ELF-1 (cell line): Measurements from ENCODE around the gene TMEM126A.
"Not testable (repeated sequence)": the region's sequence is repeated elsewhere in the genome, so short reads cannot be mapped to it uniquely, and the experiment has no call there.

Experiments used
- DNase-seq: peaks from one replicate; pipeline ENCODE4 v3.0.0-alpha.2; 2016; ENCODE audit warnings: low read depth, low spot score

The TMEM126A gene

DNA sequence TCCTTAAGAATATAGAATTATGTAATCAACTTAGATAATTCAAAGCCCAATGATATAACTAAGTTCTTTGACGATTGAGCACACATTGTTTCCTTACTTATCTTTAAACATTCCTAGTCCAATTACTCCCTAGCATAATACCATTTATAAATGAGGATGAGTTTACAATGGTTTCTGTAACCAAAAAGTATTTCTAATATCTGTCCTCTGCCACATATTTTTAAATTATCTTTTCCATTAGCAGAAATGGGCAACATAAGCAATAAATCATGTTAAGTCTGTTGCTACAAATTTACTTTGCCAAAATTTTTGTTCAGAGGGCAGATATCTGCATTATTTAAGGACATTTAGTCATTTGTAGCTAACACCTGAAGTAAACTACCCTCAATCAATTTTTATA lies 10.4 kb downstream of the TMEM126A start:
- DNase-seq: no peak

- no peak for DNase-seq
These were observed 14.4 kb downstream of the TMEM126A start for GRCh38 chr11:85661972-85662664.

GRCh38 chr11:85663080-85663752 lies 15.4 kb downstream of the TMEM126A start:
- DNase-seq: no peak

- peak; percentile 85 for DNase-seq
These were observed 16.2 kb downstream of the TMEM126A start for GRCh38 chr11:85663753-85664614.

- DNase-seq: peak; percentile 96
These were observed 17.1 kb downstream of the TMEM126A start, which contains the start of gene CREBZF for GRCh38 chr11:85664615-85665481. Gene CREBZF, minus strand, starts transcription at chr11:85665129. Its CDS starts 254 bp downstream, at chr11:85664875.

- no peak for DNase-seq
These were observed 18.0 kb downstream of the TMEM126A start for GRCh38 chr11:85665733-85666132.

- DNase-seq: no peak
These were observed 18.9 kb downstream of the TMEM126A start for GRCh38 chr11:85666687-85667086.

DNA sequence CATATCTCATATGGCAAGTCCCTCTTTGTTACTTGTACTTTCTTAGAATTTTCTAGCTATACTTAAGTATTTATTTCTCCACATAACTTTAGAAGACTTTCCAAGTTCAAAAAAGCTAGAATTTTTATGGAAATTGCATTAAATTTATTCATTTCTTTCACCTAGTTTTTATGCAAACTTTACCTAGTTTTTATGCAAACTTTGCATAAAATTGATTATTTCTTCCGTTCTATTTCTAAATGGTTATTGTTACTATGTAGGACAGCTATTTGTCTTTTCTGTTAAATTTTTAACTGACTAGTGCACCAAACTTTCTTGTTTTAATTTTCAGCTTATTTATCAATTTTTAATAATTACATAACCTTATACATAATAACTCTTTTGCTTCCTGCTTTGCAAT lies 20.4 kb downstream of the TMEM126A start:
- no peak for DNase-seq

DNA sequence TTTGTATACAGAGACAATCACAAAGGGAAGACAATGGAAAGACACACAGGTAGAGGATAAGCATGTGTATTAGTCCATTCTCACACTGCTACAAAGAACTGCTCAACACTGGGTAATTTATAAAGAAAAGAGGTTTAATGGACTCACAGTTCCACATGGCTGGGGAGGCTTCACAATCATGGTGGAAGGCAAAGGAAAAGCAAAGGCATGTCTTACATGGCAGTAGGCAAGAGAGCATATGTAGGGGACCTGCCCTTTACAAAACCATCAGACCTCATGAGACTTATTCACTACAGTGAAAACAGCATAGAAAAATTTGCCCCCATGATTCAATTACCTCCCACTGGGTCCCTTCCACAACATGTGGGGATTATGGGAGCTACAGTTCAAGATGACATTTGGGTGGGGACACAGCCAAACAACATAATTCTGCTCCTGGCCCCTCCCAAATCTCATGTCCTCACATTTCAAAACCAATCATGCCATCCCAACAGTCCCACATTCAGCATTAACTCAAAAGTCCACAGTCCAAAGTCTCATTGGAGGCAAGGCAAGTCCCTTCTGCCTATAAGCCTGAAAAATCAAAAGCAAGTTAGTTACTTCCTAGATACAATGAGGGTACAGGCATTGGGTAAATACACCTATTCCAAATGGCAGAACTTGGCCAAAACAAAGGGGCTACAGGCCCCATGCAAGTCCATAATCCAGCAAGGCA lies 23.3 kb downstream of the TMEM126A start:
- not testable (repeated sequence) for DNase-seq

DNA sequence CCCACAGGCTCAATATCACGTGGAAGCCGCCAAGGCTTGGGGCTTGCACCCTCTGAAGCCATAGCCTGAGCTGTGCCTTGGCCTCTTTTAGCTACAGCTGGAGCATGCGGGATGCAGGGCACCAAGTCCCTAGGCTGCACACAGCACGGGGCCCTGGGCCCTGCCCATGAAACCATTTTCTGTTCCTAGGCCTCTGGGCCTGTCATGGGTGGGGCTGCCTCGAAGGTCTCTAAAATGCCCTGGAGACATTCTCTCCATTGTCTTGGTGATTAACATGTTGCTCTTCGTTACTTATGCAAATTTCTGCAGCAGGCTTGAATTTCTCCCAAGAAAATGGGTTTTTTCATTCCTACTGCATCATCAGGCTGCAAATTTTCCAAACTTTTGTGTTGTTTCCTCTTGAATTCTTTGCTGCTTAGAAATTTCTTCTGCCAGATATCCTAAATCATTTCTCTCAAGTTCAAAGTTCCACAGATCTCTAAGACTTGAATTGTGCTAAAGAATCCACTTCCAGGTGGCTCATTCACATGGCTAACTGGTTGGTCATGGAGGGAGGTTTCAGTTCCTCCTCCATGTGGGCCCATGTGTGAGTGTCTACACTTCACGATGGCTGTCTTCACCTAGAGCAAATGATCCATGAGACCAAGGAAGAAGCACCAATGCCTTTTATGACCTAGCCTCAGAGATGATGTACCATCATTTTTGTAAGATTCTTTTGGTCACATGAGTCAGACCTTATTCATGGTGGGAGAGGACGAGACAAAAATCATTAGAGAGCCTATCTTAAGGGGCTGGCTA lies 24.5 kb downstream of the TMEM126A start:
- DNase-seq: peak; percentile 9

- DNase-seq: no peak
These were observed 25.6 kb downstream of the TMEM126A start for GRCh38 chr11:85673393-85673792.

DNA sequence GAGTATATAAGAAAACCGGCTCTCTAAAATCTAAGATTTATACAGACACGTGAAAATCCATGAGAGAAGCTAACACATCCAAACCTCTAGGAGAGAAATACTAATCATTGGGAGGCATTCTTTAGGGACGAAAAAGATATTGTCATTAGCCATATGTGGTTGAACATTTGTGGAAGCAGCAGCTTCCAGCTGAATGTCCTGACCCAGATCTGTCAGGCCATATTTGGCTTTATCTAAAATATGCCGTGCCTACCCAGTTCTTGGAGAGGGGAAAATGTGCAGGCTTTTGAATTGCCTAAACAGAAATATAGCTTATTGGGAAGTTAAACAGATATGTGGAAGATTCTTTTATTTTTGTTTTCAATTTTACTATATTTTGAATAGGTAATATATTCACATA lies 31.8 kb downstream of the TMEM126A start:
- DNase-seq: no peak

- no peak for DNase-seq
These were observed 33.1 kb downstream of the TMEM126A start for GRCh38 chr11:85680897-85681296.

- DNase-seq: no peak
These were observed 34.9 kb downstream of the TMEM126A start for GRCh38 chr11:85682330-85683305.

GRCh38 chr11:85685125-85685819 lies 37.5 kb downstream of the TMEM126A start:
- DNase-seq: peak; percentile 18

DNA sequence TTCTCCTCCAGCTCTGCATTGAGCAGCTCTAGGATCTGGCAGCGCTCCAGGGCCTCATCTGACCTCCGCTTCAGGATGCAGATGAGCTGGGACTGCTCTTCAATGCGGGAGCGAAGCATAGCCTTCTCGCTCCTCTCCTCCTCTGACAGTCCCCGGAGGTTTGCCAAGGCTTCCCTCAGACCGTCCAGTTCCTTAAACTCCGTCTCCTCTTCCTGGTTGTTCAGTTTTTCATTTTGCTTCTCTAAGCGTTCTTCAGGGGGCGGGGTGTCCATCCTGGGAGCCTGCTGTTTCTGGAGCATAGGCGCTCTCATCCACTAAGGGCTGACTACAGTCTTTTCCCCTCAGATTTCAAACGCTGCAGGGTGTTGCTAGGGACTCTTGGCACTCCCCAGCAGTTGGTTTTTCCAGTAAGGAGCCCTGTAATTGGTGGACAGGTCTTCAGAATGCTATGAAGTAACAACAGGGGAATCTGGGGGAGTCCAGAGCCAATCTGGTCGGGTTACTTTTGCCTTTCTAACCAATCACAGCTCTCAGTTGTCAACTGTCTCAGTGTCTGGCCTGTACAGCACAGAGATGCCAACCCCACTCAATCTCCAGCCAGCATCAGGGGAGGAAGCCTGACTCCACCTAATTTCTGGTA lies 38.2 kb downstream of the TMEM126A start, which contains the start of gene CCDC89:
CCDC89 (minus strand) TSS at position 376 of the 640 bp plus-strand sequence; CDS start at position 311, 65 bp downstream.
- peak; percentile 23 for DNase-seq

GRCh38 chr11:85694385-85694980 lies 46.7 kb downstream of the TMEM126A start:
- no peak for DNase-seq
